Epithelial cell of esophagus (primary cell): Measurements from ENCODE around the gene NPTXR.

Experiments
- DNase-seq: peaks from one replicate; pipeline ENCODE4 v3.0.0; 2010; ENCODE audit warnings: low read depth
- H3K4me3 ChIP-seq: 2 replicates; pipeline ENCODE4 v1.5.1; 2011; ENCODE audit warnings: mild to moderate bottlenecking, low read length, control low read depth
- CTCF ChIP-seq: IDR thresholded peaks from 2 replicates; pipeline ENCODE4 v1.5.1; 2011; ENCODE audit warnings: low read depth, mild to moderate bottlenecking, low read length, control low read depth, inconsistent platforms; ENCODE audit not compliant: insufficient read depth; ENCODE audit errors: missing control alignments

Gene NPTXR

GRCh38 chr22:38789606-38790005 is 54.2 kb downstream of the NPTXR start:
- TF ChIP-seq CTCF, result no peak
- H3K4me3 ChIP-seq, result no peak overlapping the region
- no peak for DNase-seq

DNA sequence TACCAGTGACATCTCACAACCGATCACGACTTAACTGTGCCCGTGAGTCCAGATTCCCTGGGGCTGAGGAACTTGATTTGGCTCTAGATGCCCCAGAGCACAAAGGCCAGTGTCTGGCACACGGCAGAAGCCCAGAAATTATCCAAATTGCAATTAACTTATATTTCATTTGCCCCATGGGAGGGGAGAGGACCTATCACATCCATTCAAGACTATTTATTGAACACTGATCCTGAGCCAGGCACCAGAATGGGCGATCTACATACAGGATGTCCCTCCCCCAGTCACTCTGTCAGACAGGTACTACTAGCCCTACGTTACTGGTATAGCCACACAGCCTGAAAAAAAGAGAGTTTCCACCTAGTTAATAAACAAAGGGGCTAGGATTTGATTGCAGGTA is 55.0 kb downstream of the NPTXR start:
- no peak overlapping the region for H3K4me3 ChIP-seq
- TF ChIP-seq CTCF, result no peak
- DNase-seq, result no peak

DNA sequence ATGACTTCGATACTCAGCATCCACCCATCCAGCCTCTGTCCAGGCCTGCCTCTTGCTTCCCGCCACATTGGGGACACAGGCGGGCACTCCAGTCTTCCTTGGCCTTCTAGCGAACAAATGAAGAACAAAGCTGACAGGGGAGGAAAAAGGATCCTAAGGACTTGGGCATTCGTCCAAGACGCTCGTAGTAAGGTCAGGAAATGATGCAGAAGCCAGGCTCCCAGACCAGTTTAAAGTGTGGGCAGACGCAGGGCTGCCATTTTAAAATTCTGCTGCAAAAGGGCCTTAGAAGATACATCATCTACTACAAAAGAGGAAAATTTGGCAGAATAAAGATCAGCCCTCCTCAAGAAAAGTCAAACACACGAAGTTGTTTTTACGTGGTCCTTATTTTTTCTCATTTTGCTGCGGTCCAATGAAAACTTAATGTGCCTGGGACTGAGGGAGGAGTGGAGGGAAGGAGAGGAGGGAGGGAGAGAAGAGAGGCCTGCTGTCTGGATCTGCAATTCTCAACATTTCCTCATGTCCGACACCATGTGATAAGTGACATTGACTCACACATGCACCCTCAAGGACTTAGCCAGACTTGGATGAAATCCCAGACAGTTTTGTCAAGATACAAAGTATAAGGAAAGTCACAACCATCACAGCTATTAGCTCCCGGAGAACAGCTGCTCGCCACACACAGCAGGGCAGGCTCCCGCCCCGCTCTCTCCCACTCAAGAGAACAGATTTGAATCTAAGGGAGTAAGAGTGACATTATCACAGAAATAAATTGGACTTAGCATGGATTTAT is 55.6 kb downstream of the NPTXR start:
- no peak overlapping the region for H3K4me3 ChIP-seq
- peak; percentile 62 for DNase-seq
- TF ChIP-seq CTCF, result no peak

DNA sequence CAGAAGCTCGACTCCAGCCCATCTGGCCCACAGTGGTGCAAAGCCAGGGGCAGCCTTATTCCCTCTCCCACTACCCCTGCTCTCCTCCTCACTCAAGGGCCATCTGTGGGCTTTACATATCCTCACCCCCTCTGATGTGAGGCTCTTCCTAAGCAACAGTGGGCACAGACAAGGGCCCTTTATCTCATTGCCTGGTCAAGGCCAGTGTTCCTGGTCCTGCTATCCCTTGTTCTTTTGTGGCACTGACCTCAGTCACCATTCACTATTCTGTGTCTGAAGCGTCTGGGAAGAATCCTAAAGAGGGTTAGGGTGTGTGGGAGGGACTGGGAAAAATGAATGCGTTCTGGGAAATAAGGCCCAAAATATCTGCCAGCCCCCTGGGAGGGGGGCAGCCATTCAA is 57.2 kb downstream of the NPTXR start:
- DNase-seq, result no peak
- no peak for TF ChIP-seq CTCF

GRCh38 chr22:38784856-38785255 is 59.0 kb downstream of the NPTXR start:
- H3K4me3 ChIP-seq, result no peak overlapping the region
- TF ChIP-seq CTCF, result no peak
- no peak for DNase-seq

More for the DNA sequence above, 57.2 kb downstream of the NPTXR start:
- no peak overlapping the region for H3K4me3 ChIP-seq

DNA sequence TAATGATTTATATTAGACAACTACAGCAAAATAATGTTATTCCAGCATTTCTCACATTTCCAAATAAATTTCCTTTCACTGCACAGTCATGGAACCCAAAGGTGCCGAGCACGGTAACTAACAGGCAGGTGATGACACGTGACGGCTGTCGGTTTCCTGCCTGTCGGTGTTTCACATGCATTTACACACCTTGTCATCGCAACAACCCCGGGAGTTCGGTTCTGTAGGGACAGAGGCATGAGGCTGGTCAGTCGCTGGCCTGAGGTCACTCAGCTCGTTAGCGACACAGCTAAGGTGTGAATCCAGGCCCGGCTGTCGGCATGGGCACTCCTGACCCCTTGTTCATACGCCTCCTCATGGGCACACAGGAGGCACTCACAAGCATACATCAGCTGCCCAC is 59.8 kb downstream of the NPTXR start:
- no peak for TF ChIP-seq CTCF
- DNase-seq, result no peak
- H3K4me3 ChIP-seq, result no peak overlapping the region

GRCh38 chr22:38783095-38783615 is 60.7 kb downstream of the NPTXR start:
- no peak for TF ChIP-seq CTCF

More at GRCh38 chr22:38783095-38783615, 60.7 kb downstream of the NPTXR start:
- no peak for DNase-seq
- no peak overlapping the region for H3K4me3 ChIP-seq
